Endodermal cell (in vitro differentiated cells): ENCODE results near the gene SUPT6H. TPM values are rescaled to one million over a fixed set of nuclear protein-coding genes. Genes with fewer than 3 reads are reported as not detected.

Source experiments
- DNase-seq: peaks from one replicate; pipeline ENCODE4 v3.0.0-alpha.2; 2017
- H3K27ac ChIP-seq: 2 replicates; pipeline ENCODE4 v1.5.1; 2013; ENCODE audit warnings: mild to moderate bottlenecking, low read depth, low read length, moderate library complexity
- H3K27me3 ChIP-seq: 2 replicates; pipeline ENCODE4 v1.6.1; 2013; ENCODE audit warnings: mild to moderate bottlenecking, low read length, moderate library complexity; ENCODE audit not compliant: insufficient read depth, control insufficient read depth, poor library complexity, severe bottlenecking
- H3K36me3 ChIP-seq: 2 replicates; pipeline ENCODE4 v1.7.0; 2013; ENCODE audit warnings: mild to moderate bottlenecking, low read length, moderate library complexity; ENCODE audit not compliant: control insufficient read depth, insufficient read depth
- H3K4me1 ChIP-seq: one replicate; pipeline ENCODE4 v1.7.0; 2013; ENCODE audit warnings: low read length; ENCODE audit not compliant: control insufficient read depth, insufficient read depth
- H3K4me3 ChIP-seq: 2 replicates; pipeline ENCODE4 v1.5.1; 2013; ENCODE audit warnings: mild to moderate bottlenecking, low read length, moderate library complexity
- H3K9ac ChIP-seq: 2 replicates; pipeline ENCODE4 v1.6.1; 2013; ENCODE audit warnings: mild to moderate bottlenecking, low read length, moderate library complexity; ENCODE audit not compliant: poor library complexity, severe bottlenecking; ENCODE audit errors: extremely low read depth
- H3K9me3 ChIP-seq: 2 replicates; pipeline ENCODE4 v1.6.1; 2013; ENCODE audit warnings: mild to moderate bottlenecking, low read length, moderate library complexity; ENCODE audit not compliant: control insufficient read depth
- H3K27ac Mint-ChIP-seq: 2 replicates; pipeline ENCODE4 v1.8.0; 2020; ENCODE audit warnings: mixed read lengths
- H3K27me3 Mint-ChIP-seq: 2 replicates; pipeline ENCODE4 v1.8.0; 2021; ENCODE audit warnings: mild to moderate bottlenecking, mixed read lengths; ENCODE audit not compliant: insufficient read depth
- H3K36me3 Mint-ChIP-seq: 2 replicates; pipeline ENCODE4 v1.8.0; 2020; ENCODE audit warnings: low read depth, mixed read lengths
- H3K4me1 Mint-ChIP-seq: 2 replicates; pipeline ENCODE4 v1.8.0; 2020; ENCODE audit warnings: mixed read lengths
- H3K4me3 Mint-ChIP-seq: 2 replicates; pipeline ENCODE4 v1.8.0; 2020; ENCODE audit warnings: mild to moderate bottlenecking, moderate library complexity, mixed read lengths
- H3K9me3 Mint-ChIP-seq: 2 replicates; pipeline ENCODE4 v1.8.0; 2020; ENCODE audit warnings: mild to moderate bottlenecking, mixed read lengths
- CTCF ChIP-seq: fragments of 200-600 bp; sonication (generic); conservative IDR thresholded peaks from 2 replicates; pipeline ENCODE4 v1.5.0; 2021; ENCODE audit warnings: antibody characterized with exemption, mild to moderate bottlenecking
- WGBS, 2 experiments: methylation state at CpG; one replicate each; pipeline versions ENCODE4 v1.1.5 to v1.1.7; 2013; ENCODE audit warnings: missing lambda C conversion rate in 2 of 2, mixed read lengths in 1 of 2; ENCODE audit not compliant: insufficient coverage in 1 of 2, insufficient read length in 1 of 2; 5-methylcytosine and 5-hydroxymethylcytosine counted together
- total RNA-seq, 2 donors: library from RNA; stranded (reverse); fragmentation: NEBNext Ultra II Directional in 1 of 2; extraction: Animal tissue kit (Norgen Biotek cat#: 25700) in 1 of 2; gene quantifications; 2 replicates in 1 of 2; 3 replicates in 1 of 2; pipeline ENCODE4 v1.2.1, GENCODE V29; 2021

The SUPT6H gene
- total RNA-seq, 2 donors from 2014 or later, result 54.4 to 72.1 TPM

- no peaks in the 10 kb centered on the region for H3K9me3 Mint-ChIP-seq
- H3K4me1 Mint-ChIP-seq, result peaks cover 35% of the 10 kb centered on the region
- no peak overlapping the region for H3K27ac ChIP-seq
- peaks cover 42% of the 10 kb centered on the region for H3K36me3 ChIP-seq
- peak overlapping the region; percentile 99 for H3K27ac Mint-ChIP-seq
- DNase-seq, result peak; percentile 75
- peaks cover 47% of the 10 kb centered on the region for H3K36me3 Mint-ChIP-seq
- H3K4me3 ChIP-seq, result peak overlapping the region; percentile 82
- H3K4me1 ChIP-seq, result peaks cover 6% of the 10 kb centered on the region
- 84 to 90% methylated on average over 8 to 10 of the region's 10 CpGs for WGBS, 2 experiments
- no peak overlapping the region for H3K9ac ChIP-seq
- no peaks in the 10 kb centered on the region for H3K27me3 ChIP-seq
- no peaks in the 10 kb centered on the region for H3K27me3 Mint-ChIP-seq
- H3K9me3 ChIP-seq, result no peaks in the 10 kb centered on the region
- no peak for TF ChIP-seq CTCF
- H3K4me3 Mint-ChIP-seq, result peak overlapping the region; percentile 89
Observed at GRCh38 chr17:28724500-28725165, 62.6 kb downstream of the SUPT6H start.

GRCh38 chr17:28725166-28725659 lies 63.2 kb downstream of the SUPT6H start:
- Mint-ChIP-seq H3K27ac (peak overlapping the region; percentile 99), H3K4me1 (peaks cover 38% of the 10 kb centered on the region), H3K36me3 (peaks cover 43% of the 10 kb centered on the region), H3K27me3 (no peaks in the 10 kb centered on the region), H3K4me3 (peak overlapping the region; percentile 89), H3K9me3 (no peaks in the 10 kb centered on the region)
- Histone ChIP-seq H3K9me3 (no peaks in the 10 kb centered on the region), H3K27me3 (no peaks in the 10 kb centered on the region), H3K36me3 (peaks cover 42% of the 10 kb centered on the region), H3K27ac (peak overlapping the region; percentile 69), H3K4me3 (peak overlapping the region; percentile 82), H3K9ac (peak overlapping the region; percentile 61), H3K4me1 (peaks cover 6% of the 10 kb centered on the region)
- 13 to 17% methylated on average over 6 to 20 of the region's 20 CpGs for WGBS, 2 experiments
- peak; percentile 45 for TF ChIP-seq CTCF
- DNase-seq, result no peak

GRCh38 chr17:28725660-28726225 lies 63.7 kb downstream of the SUPT6H start:
- TF ChIP-seq CTCF, result no peak
- H3K4me1 Mint-ChIP-seq, result peaks cover 38% of the 10 kb centered on the region
- 0 to 2% methylated on average over 23 to 45 of the region's 45 CpGs for WGBS, 2 experiments
- Histone ChIP-seq H3K27ac (peak overlapping the region; percentile 69), H3K4me1 (peaks cover 6% of the 10 kb centered on the region), H3K27me3 (no peaks in the 10 kb centered on the region), H3K9ac (peak overlapping the region; percentile 61), H3K4me3 (peak overlapping the region; percentile 82), H3K9me3 (no peaks in the 10 kb centered on the region), H3K36me3 (peaks cover 37% of the 10 kb centered on the region)
- H3K27ac Mint-ChIP-seq, result peak overlapping the region; percentile 99
- H3K4me3 Mint-ChIP-seq, result peak overlapping the region; percentile 89
- H3K27me3 Mint-ChIP-seq, result no peaks in the 10 kb centered on the region
- no peaks in the 10 kb centered on the region for H3K9me3 Mint-ChIP-seq
- peaks cover 38% of the 10 kb centered on the region for H3K36me3 Mint-ChIP-seq
- DNase-seq, result peak; percentile 96
